GM19455 (cell line): ENCODE results near the gene MTARC1.

Experiments
- ATAC-seq: cut with Tn5 transposase; IDR thresholded peaks from one replicate; pipeline ENCODE4 v1.9.1; 2021; ENCODE audit not compliant: unreplicated experiment

MTARC1 gene

DNA sequence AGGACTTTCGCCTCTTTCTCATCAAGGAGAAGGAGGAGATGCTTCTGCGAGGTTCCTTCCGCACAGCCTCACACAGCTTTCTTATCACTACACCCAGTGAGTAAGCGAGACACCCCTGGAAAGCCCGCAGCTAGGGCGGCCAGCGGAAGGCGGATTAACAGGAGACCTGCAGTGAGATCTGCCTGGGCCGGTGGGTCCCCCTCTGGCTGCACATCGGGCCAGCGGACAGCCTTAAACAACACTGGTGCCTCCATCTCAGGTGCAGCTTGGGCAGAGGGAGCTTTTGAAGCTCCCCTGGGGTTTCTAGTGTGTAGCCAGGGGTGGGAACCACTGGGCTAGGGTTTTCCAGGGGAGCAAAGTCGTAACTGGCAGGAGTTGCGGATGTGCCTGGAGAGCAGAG, 17.5 kb upstream of the MTARC1 start:
- ATAC-seq, result no peak

GRCh38 chr1:220770245-220770913, 16.3 kb upstream of the MTARC1 start:
- peak; percentile 75 for ATAC-seq

DNA sequence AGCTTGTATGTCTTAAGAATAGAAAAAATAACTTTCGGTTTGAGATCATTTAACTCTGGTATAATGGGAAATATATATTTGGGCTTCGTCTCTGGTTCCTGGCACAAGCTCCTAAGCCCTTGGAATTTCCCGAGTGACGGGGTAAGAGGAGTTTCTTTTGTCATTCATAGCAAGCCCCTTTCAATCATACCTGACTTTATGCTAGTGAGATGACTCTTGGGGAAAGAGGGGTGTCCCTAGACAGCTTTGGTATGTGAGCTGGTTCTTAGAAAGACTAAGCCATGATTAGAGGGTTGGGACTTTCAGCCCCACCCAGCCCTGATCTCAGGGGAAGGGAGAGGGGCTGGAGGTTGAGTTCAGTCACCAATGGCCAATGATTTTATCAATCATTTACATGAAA, 13.9 kb upstream of the MTARC1 start:
- ATAC-seq, result no peak

DNA sequence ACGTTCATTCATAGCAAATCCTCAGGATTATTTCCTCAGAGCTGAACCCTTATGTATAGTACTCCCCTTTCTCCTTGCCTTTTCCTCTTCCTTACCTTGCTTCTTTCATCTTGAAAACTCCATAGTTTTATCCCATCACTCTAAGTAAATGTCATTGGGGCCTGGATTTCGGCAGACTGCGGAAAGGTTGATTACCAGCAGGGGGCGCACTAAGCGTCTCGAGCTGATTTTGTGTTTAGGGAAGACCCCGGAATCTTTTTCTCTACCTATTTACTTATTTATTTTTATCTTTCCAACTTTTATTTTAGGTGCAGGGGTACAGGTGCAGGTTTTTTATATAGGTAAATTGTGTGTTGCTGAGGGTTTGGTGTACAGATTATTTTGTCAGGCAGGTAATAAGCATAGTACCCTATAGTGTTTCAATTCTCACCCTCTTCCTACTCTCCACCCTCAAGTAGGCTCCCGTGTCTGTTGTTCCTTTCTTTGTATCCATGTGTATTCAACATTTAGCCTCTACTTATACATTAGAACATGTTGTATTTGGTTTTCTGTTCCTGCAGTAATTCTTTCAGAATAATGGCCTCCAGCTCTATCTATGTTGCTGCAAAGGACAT, 11.4 kb upstream of the MTARC1 start:
- no peak for ATAC-seq

- no peak for ATAC-seq
Observed at GRCh38 chr1:220776254-220776653, 10.5 kb upstream of the MTARC1 start.

GRCh38 chr1:220776720-220777326, 9.9 kb upstream of the MTARC1 start:
- peak; percentile 91 for ATAC-seq

GRCh38 chr1:220783453-220783852, 3.3 kb upstream of the MTARC1 start:
- no peak for ATAC-seq

DNA sequence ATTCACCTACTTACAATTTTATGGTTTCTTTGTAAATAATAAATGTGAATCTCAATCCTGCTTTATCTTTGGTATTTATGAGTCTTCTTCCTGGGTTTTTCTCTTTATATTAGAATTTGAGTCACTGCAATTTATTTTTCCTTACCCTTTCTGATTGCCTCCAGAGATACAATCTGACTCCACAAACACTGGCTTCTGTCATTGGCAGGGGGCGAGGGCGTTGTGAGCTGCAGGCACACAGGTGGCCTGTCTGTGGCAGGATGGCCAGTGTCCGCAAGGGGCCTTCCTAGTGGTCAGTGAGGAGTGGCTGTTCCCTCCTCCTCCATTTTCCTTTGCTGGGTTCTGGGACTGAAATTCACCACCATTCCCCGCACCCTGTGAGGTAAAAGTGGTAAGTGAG, 2.0 kb upstream of the MTARC1 start:
- ATAC-seq, result no peak

DNA sequence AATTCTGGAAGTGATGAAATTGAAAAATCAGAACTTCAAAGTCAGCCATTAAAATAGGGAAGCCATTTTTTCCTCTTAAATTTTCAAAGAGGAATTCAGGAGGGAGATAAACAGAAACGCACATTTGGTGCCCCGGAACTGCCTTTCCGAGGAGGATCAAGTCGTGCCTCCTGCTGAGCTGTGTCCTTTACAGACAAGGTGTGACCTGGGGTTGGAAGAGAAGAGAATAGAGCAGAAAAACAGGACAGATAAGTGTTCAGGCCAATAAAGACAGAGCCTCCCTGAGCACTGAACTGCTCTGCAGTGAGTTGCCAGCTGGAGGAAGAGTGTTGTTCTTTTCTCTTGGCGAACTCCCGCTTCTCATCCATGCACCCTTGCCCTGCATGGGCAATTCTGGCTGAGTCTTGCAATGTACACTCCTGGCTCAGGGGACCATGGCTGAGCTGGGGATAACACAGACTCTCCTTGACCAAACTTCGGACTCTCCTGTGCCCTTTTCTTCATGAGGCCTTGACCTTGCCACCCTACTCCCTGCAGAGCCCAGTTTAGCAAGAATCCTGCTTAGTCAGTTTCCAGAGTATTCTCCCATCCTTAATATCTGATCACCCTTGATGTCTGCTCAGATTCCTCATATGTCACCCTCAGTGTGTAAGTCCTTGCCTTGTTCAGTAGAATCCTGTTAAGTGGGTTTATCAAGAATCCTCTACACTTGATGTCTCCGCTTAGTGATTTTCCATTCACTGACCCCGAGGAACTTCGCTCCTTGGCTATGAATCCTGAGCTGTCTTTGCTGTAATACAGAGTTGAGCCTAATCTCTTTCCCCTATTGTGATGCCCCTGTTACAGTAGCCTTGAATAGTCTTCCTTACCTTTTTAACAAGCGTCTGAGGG, 1.3 kb upstream of the MTARC1 start:
- no peak for ATAC-seq

DNA sequence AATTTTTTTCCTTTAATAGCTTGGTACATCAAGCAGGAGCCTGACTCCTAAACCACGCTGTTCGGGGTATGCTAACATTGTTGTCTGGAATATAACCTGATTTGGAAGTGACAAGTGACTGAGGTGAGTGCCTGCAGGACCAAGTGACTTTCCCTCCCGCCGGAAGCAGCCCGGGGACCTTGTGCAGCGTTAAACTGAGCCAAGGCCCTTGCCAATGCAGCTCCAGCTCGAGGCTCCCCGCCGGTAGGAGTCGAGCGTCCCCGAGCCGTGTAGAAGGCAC, 716 bp upstream of the MTARC1 start:
- peak; percentile 18 for ATAC-seq

DNA sequence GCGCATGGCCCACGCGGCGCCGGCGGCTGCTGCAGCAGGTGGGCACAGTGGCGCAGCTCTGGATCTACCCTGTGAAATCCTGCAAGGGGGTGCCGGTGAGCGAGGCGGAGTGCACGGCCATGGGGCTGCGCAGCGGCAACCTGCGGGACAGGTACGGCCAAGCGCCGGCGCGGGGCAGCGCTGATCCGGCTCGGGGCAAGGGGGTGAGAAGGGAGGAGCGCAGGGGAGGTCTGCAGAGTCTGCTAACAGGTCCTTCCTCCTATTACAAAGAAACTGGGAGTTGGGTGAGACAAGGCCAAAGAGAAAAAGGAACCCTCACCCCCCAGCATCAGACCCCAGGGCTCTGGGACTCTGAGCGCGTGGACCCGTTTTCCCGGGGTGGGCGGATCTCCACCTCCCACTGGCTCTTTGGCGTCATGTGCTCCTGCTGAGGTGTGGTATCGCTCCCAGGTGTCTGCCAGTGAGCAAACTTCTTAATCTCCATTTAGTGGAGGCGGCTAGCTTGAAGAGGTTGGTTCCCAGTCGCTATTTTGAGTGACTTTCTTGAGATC, 431 bp downstream of the MTARC1 start:
- ATAC-seq, result peak; percentile 45

- no peak for ATAC-seq
Observed at GRCh38 chr1:220788900-220789299, 2.2 kb downstream of the MTARC1 start.

GRCh38 chr1:220789532-220790147, 2.9 kb downstream of the MTARC1 start:
- no peak for ATAC-seq

DNA sequence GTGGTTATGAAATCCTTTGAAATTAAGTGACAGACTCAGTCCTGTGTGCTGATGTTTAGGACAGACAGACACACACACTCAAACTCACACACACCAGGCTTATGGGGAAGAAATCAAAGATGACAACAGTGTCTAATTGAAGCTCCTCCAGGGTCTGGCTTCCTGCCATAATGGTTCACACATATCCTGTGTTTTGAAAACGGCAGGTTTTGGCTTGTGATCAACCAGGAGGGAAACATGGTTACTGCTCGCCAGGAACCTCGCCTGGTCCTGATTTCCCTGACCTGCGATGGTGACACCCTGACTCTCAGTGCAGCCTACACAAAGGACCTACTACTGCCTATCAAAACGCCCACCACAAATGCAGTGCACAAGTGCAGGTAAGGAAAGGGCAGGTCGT, 4.6 kb downstream of the MTARC1 start:
- ATAC-seq, result no peak

GRCh38 chr1:220791956-220792355, 5.2 kb downstream of the MTARC1 start:
- no peak for ATAC-seq

GRCh38 chr1:220796530-220796929, 9.8 kb downstream of the MTARC1 start:
- ATAC-seq, result no peak

DNA sequence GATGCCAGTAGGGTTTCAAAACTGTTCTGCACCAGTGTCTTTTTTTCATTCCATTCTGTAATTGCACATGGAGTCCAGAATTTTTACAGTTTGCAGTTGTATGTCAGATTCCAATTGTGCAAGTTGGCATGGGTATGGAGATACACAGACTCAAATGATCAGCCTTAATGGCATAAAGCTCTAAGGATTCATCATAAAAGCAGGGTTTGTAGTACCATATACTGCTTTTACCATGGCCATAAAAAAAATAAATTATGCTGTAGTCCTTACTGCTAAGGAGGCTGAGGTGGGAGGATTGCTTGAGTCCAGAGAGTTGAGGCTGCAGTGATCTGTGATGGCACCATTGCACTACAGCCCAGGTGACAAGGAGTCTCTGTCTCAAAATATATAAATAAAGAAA, 10.3 kb downstream of the MTARC1 start:
- no peak for ATAC-seq

DNA sequence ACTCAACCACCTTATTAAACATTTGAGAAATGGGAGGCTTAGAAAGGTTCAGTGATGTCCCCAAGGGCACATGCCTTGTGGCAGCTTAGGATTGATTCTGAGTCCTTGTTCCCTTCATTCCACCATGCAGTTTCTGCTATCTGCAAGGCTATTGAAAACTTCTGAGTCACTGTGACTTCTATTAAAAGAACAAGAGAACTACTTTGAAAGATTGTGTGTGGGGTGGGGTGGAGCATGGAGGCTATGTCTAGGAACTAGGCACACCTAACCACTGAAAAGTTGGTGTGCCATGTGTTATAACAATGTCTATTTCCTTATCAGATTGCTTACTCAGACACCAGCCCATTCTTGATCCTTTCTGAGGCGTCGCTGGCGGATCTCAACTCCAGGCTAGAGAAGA, 10.8 kb downstream of the MTARC1 start:
- no peak for ATAC-seq

- ATAC-seq, result no peak
Observed at GRCh38 chr1:220798338-220798737, 11.6 kb downstream of the MTARC1 start.

DNA sequence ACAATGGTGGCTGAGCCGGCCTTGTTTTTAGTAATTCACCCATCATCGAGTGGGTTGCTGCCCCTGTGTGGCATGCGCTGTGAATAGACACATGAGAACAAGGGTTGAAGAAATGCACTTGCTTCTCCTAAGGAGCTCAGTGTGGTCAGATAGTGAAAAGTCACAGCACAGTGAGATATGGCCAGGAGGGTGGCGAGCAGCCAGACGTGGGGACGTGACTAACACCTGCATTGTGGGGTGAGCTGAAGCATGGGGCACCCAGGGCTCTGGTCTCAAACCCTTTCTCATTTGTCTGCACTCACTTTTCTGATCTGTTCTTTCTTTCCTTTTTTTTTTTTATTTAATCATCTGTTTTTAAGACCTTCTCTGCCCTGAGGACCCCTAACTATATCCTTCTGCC, 13.5 kb downstream of the MTARC1 start:
- no peak for ATAC-seq
